Measurements from ENCODE around the gene IGSF21. TPM values are rescaled to one million over a fixed set of nuclear protein-coding genes. Genes with fewer than 3 reads are reported as not detected.
A peak's percentile ranks its signal among the peaks of the same experiment; 100 is the strongest.

Gene IGSF21
- total RNA-seq, 1 experiment from 2014 or later = not detected

DNA sequence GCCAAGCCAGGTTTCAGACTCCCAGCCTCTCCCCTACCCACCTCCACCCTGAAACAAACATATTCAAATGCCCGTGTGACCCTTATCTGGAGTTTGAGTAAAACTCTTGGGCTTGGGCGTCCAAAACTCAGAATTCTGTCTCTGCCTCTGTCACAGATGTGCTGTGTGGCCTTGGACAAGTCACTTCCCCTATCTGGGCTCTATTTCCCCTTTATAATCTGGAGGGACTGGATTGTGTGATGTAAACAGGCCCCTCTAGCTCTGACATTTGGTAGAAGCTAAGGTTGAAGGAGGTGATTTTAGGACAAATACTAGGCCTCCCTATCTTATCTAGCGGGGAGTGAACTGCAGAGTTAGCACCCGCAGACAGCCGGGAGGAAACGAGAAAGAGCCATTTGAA is 67.5 kb downstream of the IGSF21 start:
- Mint-ChIP-seq H3K4me1 (ENCODE audit: insufficient read depth, unreplicated experiment) (no peaks in the 10 kb centered on the region), H3K4me3 (ENCODE audit: unreplicated experiment) (no peak overlapping the region), H3K36me3 (ENCODE audit: insufficient read depth, unreplicated experiment) (no peaks in the 10 kb centered on the region), H3K9me3 (ENCODE audit: unreplicated experiment) (no peaks in the 10 kb centered on the region), H3K27me3 (ENCODE audit: insufficient read depth, unreplicated experiment) (peaks cover 34% of the 10 kb centered on the region), H3K27ac (ENCODE audit: low read depth, unreplicated experiment) (no peak overlapping the region)
- ChIA-PET CTCF (interaction anchor here (0.6 kb wide), 1 partner anchor 509 kb away, joined by 3 read pairs; no protein-coding TSS in a partner anchor), POLR2A (no interaction called here)
- no TSS peak for BruUV-seq (replicated peaks)
- DNase-seq (ENCODE audit: unreplicated experiment) = no peak
- TF ChIP-seq, protein P1, sequence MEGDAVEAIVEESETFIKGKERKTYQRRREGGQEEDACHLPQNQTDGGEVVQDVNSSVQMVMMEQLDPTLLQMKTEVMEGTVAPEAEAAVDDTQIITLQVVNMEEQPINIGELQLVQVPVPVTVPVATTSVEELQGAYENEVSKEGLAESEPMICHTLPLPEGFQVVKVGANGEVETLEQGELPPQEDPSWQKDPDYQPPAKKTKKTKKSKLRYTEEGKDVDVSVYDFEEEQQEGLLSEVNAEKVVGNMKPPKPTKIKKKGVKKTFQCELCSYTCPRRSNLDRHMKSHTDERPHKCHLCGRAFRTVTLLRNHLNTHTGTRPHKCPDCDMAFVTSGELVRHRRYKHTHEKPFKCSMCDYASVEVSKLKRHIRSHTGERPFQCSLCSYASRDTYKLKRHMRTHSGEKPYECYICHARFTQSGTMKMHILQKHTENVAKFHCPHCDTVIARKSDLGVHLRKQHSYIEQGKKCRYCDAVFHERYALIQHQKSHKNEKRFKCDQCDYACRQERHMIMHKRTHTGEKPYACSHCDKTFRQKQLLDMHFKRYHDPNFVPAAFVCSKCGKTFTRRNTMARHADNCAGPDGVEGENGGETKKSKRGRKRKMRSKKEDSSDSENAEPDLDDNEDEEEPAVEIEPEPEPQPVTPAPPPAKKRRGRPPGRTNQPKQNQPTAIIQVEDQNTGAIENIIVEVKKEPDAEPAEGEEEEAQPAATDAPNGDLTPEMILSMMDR (IDR thresholded peaks at IDR 0.05; ENCODE audit: unreplicated experiment) = no peak
- intact Hi-C loops (cut with micrococcal nuclease) = no loop called here

DNA sequence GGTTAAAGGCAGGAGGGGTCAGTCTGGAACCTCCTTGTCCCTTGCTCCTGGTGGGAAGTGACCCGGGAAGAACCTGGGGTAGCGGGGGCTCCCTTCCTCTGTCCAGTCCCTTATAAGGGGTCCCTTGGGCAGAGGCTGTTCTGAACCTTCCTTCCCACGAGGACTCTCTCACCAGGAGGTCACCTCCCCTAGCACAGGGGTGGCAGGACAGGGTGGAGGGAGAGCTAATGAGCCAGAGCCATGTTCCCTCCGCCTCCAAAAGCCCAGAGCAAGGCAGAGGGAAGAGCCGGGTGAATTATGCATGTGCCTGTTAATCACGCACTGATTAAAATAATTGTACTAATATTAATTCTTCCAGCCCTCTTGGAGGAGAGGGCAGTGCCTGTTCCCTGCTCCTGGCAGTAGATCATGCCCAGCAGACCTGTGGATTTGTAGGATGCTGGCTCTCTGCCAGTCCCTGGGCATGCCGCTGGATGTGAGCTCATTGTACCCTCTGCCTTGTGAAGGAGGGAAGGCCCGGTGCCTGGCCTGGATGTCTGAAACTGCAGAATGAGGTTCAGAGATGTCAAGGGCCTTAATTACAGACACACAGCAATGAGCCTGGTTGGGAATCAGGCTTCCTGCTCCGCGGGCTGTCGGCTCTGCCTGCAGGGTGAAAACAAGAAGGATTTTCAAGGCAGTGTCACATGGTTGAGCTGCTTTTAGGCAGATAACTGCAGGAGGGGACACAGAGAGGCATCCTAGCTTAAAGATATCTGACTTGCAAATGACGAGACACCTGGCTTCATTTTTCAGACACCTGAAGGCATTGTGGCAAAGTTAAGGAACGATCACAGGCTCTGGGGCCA is 68.2 kb downstream of the IGSF21 start:
- TF ChIP-seq, protein P1 (IDR thresholded peaks at IDR 0.05; ENCODE audit: unreplicated experiment) = no peak
- Mint-ChIP-seq H3K4me3 (ENCODE audit: unreplicated experiment) (no peak overlapping the region), H3K4me1 (ENCODE audit: insufficient read depth, unreplicated experiment) (no peaks in the 10 kb centered on the region), H3K9me3 (ENCODE audit: unreplicated experiment) (no peaks in the 10 kb centered on the region), H3K27ac (ENCODE audit: low read depth, unreplicated experiment) (no peak overlapping the region), H3K36me3 (ENCODE audit: insufficient read depth, unreplicated experiment) (no peaks in the 10 kb centered on the region), H3K27me3 (ENCODE audit: insufficient read depth, unreplicated experiment) (peaks cover 30% of the 10 kb centered on the region)
- DNase-seq (ENCODE audit: unreplicated experiment) = peak; percentile 8
- ChIA-PET POLR2A (no interaction called here), CTCF (interaction anchor here (0.6 kb wide), 1 partner anchor 510 kb away, joined by 3 read pairs; no protein-coding TSS in a partner anchor)
- BruUV-seq (replicated peaks) = no TSS peak
- intact Hi-C loops (cut with micrococcal nuclease) = no loop called here

DNA sequence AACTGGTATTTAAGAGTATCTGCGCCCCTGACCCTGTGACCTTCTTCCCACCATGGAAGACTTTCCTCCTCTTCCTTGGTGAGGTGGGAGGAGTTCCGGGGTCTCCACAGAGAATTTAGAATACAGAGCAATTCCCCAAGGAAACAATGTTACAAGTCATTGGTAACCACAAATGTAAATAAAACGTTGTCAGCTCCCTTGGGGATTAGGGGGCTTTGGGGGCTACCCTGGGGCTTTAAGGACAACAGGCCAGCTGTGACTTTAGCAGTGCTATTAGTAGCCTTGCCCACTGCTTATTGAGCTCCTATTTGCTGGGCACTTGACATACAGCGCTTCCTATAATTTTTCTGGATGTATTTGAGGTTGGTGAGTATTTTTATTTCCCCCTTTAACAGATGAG is 69.0 kb downstream of the IGSF21 start:
- CTCF ChIA-PET = interaction anchor here (0.6 kb wide), 1 partner anchor 699 kb away, joined by 5 read pairs; no protein-coding TSS in a partner anchor
- POLR2A ChIA-PET = no interaction called here
- Mint-ChIP-seq H3K4me1 (ENCODE audit: insufficient read depth, unreplicated experiment) (no peaks in the 10 kb centered on the region), H3K27ac (ENCODE audit: low read depth, unreplicated experiment) (no peak overlapping the region), H3K27me3 (ENCODE audit: insufficient read depth, unreplicated experiment) (peaks cover 30% of the 10 kb centered on the region), H3K4me3 (ENCODE audit: unreplicated experiment) (no peak overlapping the region), H3K36me3 (ENCODE audit: insufficient read depth, unreplicated experiment) (no peaks in the 10 kb centered on the region), H3K9me3 (ENCODE audit: unreplicated experiment) (no peaks in the 10 kb centered on the region)
- TF ChIP-seq, protein P1 (IDR thresholded peaks at IDR 0.05; ENCODE audit: unreplicated experiment) = no peak
- intact Hi-C loops (cut with micrococcal nuclease) = no loop called here
- BruUV-seq (replicated peaks) = no TSS peak
- no peak for DNase-seq (ENCODE audit: unreplicated experiment)

DNA sequence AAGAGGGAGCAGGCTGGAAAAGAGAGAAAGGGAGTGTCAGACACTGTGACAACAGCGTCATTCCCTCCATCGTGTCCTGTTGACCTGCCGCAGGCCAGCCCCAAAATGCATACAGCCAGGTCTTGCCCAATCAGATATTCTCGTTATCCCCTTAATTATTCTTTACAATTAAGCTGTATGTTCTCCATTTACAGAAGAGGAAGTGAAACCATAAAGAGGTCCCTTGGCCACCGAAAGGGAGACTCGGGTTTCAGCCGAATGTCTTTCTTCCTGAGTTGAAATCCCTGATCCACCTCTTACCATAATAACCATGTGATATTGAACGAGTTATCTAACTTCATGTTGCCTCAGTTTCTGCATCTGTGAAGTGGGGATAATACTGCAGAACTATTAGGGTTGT is 70.5 kb downstream of the IGSF21 start:
- H3K27me3 Mint-ChIP-seq (ENCODE audit: insufficient read depth, unreplicated experiment) = peaks cover 30% of the 10 kb centered on the region
- H3K36me3 Mint-ChIP-seq (ENCODE audit: insufficient read depth, unreplicated experiment) = no peaks in the 10 kb centered on the region
- ChIA-PET CTCF (no interaction called here), POLR2A (interaction anchor here (0.7 kb wide), 1 partner anchor 25 kb away, joined by 6 read pairs; no protein-coding TSS in a partner anchor)
- no peak overlapping the region for H3K4me3 Mint-ChIP-seq (ENCODE audit: unreplicated experiment)
- intact Hi-C loops (cut with micrococcal nuclease) = no loop called here
- H3K9me3 Mint-ChIP-seq (ENCODE audit: unreplicated experiment) = no peaks in the 10 kb centered on the region
- BruUV-seq (replicated peaks) = no TSS peak
- no peak overlapping the region for H3K27ac Mint-ChIP-seq (ENCODE audit: low read depth, unreplicated experiment)
- TF ChIP-seq, protein P1 (IDR thresholded peaks at IDR 0.05; ENCODE audit: unreplicated experiment) = no peak
- peaks cover 5% of the 10 kb centered on the region for H3K4me1 Mint-ChIP-seq (ENCODE audit: insufficient read depth, unreplicated experiment)
- DNase-seq (ENCODE audit: unreplicated experiment) = no peak
